ENCODE measurements around the gene RAB24. TPM values are rescaled to one million over a fixed set of nuclear protein-coding genes. Genes with fewer than 3 reads are reported as not detected.
A peak's percentile ranks its signal among the peaks of the same experiment; 100 is the strongest.

The RAB24 gene
- total and polyA plus RNA-seq, 8 donors: 1.8 to 87.2 (median 22.2) TPM

DNA sequence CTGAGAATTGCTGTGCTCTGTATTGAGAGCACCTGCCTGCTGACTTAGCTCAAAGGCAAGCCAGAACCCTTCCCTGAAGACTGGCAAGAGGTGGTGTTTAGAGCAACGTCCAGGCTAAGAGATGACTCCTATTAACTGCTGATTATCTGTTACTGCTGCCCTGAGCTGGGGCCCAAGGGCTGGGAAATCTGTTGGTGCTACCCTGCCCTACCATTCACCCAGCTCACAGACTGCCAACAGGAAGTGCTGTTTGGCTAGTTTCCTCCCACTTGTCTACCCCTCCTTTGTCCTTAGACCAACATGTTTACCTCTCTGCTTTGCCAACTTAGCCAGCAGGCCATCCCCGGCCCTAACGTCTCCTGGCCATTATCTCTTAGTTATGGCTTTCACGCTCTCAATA, 6.9 kb downstream of the RAB24 start:
- WGBS, 5 donors: 28 to 43% (median 40%) methylated on average over 4 of the region's 4 CpGs
- peaks cover 39 to 64% (median 59%) of the 10 kb centered on the region in 4 donors for H3K36me3 ChIP-seq
- peak overlapping the region in 2 of 5 donors; percentile 47 to 51 for H3K27ac ChIP-seq
- H3K4me1 ChIP-seq: peaks cover 30 to 55% (median 34%) of the 10 kb centered on the region in 4 donors
- intact Hi-C loops (cut with DNase I; ENCODE audit: low total_unique reads): loop anchor here (10.0 kb wide), 1 partner anchor 172 kb away; no protein-coding TSS in a partner anchor
- no peaks in the 10 kb centered on the region for H3K27me3 ChIP-seq
- no peak for DNase-seq
- no peaks in the 10 kb centered on the region for H3K9me3 ChIP-seq
- H3K4me3 ChIP-seq: no peak overlapping the region
- TF ChIP-seq POLR2A (IDR thresholded peaks at IDR 0.05) (no peak), POLR2AphosphoS5 (IDR thresholded peaks at IDR 0.05) (no peak), EP300 (IDR thresholded peaks at IDR 0.05) (no peak)
- TF ChIP-seq, protein P1, sequence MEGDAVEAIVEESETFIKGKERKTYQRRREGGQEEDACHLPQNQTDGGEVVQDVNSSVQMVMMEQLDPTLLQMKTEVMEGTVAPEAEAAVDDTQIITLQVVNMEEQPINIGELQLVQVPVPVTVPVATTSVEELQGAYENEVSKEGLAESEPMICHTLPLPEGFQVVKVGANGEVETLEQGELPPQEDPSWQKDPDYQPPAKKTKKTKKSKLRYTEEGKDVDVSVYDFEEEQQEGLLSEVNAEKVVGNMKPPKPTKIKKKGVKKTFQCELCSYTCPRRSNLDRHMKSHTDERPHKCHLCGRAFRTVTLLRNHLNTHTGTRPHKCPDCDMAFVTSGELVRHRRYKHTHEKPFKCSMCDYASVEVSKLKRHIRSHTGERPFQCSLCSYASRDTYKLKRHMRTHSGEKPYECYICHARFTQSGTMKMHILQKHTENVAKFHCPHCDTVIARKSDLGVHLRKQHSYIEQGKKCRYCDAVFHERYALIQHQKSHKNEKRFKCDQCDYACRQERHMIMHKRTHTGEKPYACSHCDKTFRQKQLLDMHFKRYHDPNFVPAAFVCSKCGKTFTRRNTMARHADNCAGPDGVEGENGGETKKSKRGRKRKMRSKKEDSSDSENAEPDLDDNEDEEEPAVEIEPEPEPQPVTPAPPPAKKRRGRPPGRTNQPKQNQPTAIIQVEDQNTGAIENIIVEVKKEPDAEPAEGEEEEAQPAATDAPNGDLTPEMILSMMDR (IDR thresholded peaks at IDR 0.05): no peak

GRCh38 chr5:177295924-177296323, 7.6 kb downstream of the RAB24 start:
- H3K4me1 ChIP-seq: peaks cover 24 to 48% (median 27%) of the 10 kb centered on the region in 4 donors
- no peak for DNase-seq
- WGBS, 5 donors: 79 to 88% (median 84%) methylated on average over 8 to 9 of the region's 9 CpGs
- no peak overlapping the region for H3K4me3 ChIP-seq
- H3K27ac ChIP-seq: peak overlapping the region in 2 of 5 donors; percentile 47 to 51
- TF ChIP-seq, protein P1 (IDR thresholded peaks at IDR 0.05): no peak
- no peak for TF ChIP-seq EP300 (IDR thresholded peaks at IDR 0.05)
- TF ChIP-seq POLR2A (IDR thresholded peaks at IDR 0.05): no peak
- no peak for TF ChIP-seq POLR2AphosphoS5 (IDR thresholded peaks at IDR 0.05)
- no peaks in the 10 kb centered on the region for H3K9me3 ChIP-seq
- intact Hi-C loops (cut with DNase I; ENCODE audit: low total_unique reads): loop anchor here (10.0 kb wide), 1 partner anchor 171 kb away; no protein-coding TSS in a partner anchor
- H3K27me3 ChIP-seq: no peaks in the 10 kb centered on the region
- H3K36me3 ChIP-seq: peaks cover 40 to 66% (median 62%) of the 10 kb centered on the region in 4 donors

GRCh38 chr5:177294632-177295031, 8.9 kb downstream of the RAB24 start:
- WGBS, 5 donors: 91 to 97% (median 93%) methylated on average over 3 of the region's 3 CpGs

DNA sequence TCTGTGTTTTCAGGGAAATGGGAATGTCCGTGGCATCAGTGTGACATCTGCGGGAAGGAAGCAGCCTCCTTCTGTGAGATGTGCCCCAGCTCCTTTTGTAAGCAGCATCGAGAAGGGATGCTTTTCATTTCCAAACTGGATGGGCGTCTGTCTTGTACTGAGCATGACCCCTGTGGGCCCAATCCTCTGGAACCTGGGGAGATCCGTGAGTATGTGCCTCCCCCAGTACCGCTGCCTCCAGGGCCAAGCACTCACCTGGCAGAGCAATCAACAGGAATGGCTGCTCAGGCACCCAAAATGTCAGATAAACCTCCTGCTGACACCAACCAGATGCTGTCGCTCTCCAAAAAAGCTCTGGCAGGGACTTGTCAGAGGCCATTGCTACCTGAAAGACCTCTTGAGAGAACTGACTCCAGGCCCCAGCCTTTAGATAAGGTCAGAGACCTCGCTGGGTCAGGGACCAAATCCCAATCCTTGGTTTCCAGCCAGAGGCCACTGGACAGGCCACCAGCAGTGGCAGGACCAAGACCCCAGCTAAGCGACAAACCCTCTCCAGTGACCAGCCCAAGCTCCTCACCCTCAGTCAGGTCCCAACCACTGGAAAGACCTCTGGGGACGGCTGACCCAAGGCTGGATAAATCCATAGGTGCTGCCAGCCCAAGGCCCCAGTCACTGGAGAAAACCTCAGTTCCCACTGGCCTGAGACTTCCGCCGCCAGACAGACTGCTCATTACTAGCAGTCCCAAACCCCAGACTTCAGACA, 9.5 kb downstream of the RAB24 start:
- H3K9me3 ChIP-seq: no peaks in the 10 kb centered on the region
- H3K4me1 ChIP-seq: peaks cover 8 to 29% (median 12%) of the 10 kb centered on the region in 4 donors
- intact Hi-C loops (cut with DNase I; ENCODE audit: low total_unique reads): loop anchor here (10.0 kb wide), 1 partner anchor 169 kb away; no protein-coding TSS in a partner anchor
- no peak for DNase-seq
- no peaks in the 10 kb centered on the region for H3K27me3 ChIP-seq
- WGBS, 5 donors: 94 to 98% (median 96%) methylated on average over 10 to 12 of the region's 12 CpGs
- no peak overlapping the region for H3K4me3 ChIP-seq
- TF ChIP-seq, protein P1 (IDR thresholded peaks at IDR 0.05): no peak
- TF ChIP-seq POLR2A (IDR thresholded peaks at IDR 0.05): no peak
- H3K27ac ChIP-seq: no peak overlapping the region
- peaks cover 44 to 81% (median 80%) of the 10 kb centered on the region in 4 donors for H3K36me3 ChIP-seq

More at GRCh38 chr5:177294632-177295031, 8.9 kb downstream of the RAB24 start:
- TF ChIP-seq POLR2AphosphoS5 (IDR thresholded peaks at IDR 0.05): no peak
- TF ChIP-seq POLR2A (IDR thresholded peaks at IDR 0.05): no peak
- TF ChIP-seq, protein P1 (IDR thresholded peaks at IDR 0.05): no peak
- TF ChIP-seq EP300 (IDR thresholded peaks at IDR 0.05): no peak
- Histone ChIP-seq H3K4me1 (peaks cover 11 to 35% (median 15%) of the 10 kb centered on the region in 4 donors), H3K27me3 (no peaks in the 10 kb centered on the region), H3K36me3 (peaks cover 40 to 79% (median 74%) of the 10 kb centered on the region in 4 donors), H3K27ac (no peak overlapping the region), H3K9me3 (no peaks in the 10 kb centered on the region), H3K4me3 (no peak overlapping the region)
- DNase-seq: no peak
- intact Hi-C loops (cut with DNase I; ENCODE audit: low total_unique reads): loop anchor here (10.0 kb wide), 1 partner anchor 170 kb away; no protein-coding TSS in a partner anchor

Data from stomach (tissue), 9 donors.